ENCODE results near the gene GNAQ. TPM values are rescaled to one million over a fixed set of nuclear protein-coding genes. Genes with fewer than 3 reads are reported as not detected.

GNAQ gene
- total and polyA plus RNA-seq, 2 of the 13 experiments (the other 11 are each of a cell fraction or from before 2014, with no cell fraction given), result 16.5 to 17.7 TPM

GRCh38 chr9:77903666-77904285, 127.8 kb downstream of the GNAQ start (continued):
- TF ChIP-seq, protein P1, sequence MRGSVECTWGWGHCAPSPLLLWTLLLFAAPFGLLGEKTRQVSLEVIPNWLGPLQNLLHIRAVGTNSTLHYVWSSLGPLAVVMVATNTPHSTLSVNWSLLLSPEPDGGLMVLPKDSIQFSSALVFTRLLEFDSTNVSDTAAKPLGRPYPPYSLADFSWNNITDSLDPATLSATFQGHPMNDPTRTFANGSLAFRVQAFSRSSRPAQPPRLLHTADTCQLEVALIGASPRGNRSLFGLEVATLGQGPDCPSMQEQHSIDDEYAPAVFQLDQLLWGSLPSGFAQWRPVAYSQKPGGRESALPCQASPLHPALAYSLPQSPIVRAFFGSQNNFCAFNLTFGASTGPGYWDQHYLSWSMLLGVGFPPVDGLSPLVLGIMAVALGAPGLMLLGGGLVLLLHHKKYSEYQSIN (CRISPR knock-in tag; IDR thresholded peaks at IDR 0.05; ENCODE audit: borderline replicate concordance), result no peak
- TF ChIP-seq, protein P2, sequence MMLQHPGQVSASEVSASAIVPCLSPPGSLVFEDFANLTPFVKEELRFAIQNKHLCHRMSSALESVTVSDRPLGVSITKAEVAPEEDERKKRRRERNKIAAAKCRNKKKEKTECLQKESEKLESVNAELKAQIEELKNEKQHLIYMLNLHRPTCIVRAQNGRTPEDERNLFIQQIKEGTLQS (CRISPR knock-in tag; IDR thresholded peaks at IDR 0.05), result no peak
- no peak for TF ChIP-seq SMC3 (IDR thresholded peaks at IDR 0.05; ENCODE audit: low read length)
- TF ChIP-seq ZNF713 (CRISPR knock-in tag; IDR thresholded peaks at IDR 0.05), result no peak
- TF ChIP-seq, protein P3, sequence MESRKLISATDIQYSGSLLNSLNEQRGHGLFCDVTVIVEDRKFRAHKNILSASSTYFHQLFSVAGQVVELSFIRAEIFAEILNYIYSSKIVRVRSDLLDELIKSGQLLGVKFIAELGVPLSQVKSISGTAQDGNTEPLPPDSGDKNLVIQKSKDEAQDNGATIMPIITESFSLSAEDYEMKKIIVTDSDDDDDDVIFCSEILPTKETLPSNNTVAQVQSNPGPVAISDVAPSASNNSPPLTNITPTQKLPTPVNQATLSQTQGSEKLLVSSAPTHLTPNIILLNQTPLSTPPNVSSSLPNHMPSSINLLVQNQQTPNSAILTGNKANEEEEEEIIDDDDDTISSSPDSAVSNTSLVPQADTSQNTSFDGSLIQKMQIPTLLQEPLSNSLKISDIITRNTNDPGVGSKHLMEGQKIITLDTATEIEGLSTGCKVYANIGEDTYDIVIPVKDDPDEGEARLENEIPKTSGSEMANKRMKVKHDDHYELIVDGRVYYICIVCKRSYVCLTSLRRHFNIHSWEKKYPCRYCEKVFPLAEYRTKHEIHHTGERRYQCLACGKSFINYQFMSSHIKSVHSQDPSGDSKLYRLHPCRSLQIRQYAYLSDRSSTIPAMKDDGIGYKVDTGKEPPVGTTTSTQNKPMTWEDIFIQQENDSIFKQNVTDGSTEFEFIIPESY (CRISPR knock-in tag; IDR thresholded peaks at IDR 0.05), result no peak
- no peak for TF ChIP-seq ZNF251 (CRISPR knock-in tag; IDR thresholded peaks at IDR 0.05)
- TF ChIP-seq, protein P4, sequence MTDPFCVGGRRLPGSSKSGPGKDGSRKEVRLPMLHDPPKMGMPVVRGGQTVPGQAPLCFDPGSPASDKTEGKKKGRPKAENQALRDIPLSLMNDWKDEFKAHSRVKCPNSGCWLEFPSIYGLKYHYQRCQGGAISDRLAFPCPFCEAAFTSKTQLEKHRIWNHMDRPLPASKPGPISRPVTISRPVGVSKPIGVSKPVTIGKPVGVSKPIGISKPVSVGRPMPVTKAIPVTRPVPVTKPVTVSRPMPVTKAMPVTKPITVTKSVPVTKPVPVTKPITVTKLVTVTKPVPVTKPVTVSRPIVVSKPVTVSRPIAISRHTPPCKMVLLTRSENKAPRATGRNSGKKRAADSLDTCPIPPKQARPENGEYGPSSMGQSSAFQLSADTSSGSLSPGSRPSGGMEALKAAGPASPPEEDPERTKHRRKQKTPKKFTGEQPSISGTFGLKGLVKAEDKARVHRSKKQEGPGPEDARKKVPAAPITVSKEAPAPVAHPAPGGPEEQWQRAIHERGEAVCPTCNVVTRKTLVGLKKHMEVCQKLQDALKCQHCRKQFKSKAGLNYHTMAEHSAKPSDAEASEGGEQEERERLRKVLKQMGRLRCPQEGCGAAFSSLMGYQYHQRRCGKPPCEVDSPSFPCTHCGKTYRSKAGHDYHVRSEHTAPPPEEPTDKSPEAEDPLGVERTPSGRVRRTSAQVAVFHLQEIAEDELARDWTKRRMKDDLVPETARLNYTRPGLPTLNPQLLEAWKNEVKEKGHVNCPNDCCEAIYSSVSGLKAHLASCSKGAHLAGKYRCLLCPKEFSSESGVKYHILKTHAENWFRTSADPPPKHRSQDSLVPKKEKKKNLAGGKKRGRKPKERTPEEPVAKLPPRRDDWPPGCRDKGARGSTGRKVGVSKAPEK (CRISPR knock-in tag; IDR thresholded peaks at IDR 0.05; ENCODE audit: borderline replicate concordance), result no peak

Measured in HepG2 (cell line).